HG03457 (cell line): ENCODE results near the gene LYAR.

Source experiments
- ATAC-seq: cut with Tn5 transposase; IDR thresholded peaks from one replicate; pipeline ENCODE4 v1.9.1; 2021; ENCODE audit warnings: moderate number of reproducible peaks; ENCODE audit not compliant: unreplicated experiment

LYAR gene, protein sequence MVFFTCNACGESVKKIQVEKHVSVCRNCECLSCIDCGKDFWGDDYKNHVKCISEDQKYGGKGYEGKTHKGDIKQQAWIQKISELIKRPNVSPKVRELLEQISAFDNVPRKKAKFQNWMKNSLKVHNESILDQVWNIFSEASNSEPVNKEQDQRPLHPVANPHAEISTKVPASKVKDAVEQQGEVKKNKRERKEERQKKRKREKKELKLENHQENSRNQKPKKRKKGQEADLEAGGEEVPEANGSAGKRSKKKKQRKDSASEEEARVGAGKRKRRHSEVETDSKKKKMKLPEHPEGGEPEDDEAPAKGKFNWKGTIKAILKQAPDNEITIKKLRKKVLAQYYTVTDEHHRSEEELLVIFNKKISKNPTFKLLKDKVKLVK

DNA sequence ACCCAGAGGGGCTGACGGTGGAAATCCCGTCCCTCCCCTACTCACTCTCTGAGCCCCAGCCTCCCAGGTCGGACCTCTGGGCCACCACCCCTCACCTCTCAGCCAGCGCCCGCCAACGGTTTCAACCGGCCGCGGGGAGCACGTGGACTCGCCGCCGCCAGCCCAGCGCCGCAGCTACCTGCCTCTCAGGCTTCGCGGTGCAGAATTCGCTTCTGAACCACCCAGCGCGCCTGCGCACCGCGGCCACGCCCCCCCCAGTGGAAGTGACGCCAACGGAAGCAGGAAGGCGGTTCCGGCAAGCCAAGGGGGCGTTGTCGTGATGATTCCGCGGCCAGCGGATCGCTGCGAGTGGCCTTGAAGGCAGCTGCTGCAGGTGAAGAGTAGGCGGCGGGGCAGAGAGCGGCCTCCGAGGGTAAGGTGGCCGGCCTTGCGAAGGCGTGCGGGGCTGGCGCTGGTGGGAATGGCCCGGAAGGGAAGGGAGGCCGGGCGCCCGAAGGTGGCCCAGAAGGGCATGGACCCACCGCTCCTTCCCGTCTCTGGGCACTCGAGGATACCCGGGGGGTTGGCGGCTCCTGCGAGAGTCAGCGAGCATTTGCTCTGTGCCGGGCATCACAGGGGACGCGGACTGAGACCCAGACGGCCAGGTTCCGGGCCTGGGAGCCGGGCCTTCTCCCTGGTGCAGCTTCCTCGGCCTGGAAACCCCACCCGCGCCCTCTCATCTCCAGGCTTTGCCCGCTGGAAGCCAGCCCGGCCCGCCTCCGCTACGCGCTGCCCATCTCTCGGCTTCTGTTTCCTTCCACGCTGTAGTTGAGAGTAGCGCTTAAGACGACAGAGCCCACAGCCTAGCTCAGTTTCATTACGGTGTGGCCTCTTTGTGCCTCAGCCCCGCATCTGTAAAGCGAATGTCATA lies at the start of gene LYAR, which contains the start of gene ZBTB49:
Gene LYAR (minus strand): TSS at position 214 of the 910 bp plus-strand sequence. CDS start 6,412 bp downstream, outside the sequence.
Gene ZBTB49 (plus strand): TSS at position 311 of the 910 bp plus-strand sequence. CDS start 9,695 bp downstream, outside the sequence.
- ATAC-seq = peak; percentile 80

DNA sequence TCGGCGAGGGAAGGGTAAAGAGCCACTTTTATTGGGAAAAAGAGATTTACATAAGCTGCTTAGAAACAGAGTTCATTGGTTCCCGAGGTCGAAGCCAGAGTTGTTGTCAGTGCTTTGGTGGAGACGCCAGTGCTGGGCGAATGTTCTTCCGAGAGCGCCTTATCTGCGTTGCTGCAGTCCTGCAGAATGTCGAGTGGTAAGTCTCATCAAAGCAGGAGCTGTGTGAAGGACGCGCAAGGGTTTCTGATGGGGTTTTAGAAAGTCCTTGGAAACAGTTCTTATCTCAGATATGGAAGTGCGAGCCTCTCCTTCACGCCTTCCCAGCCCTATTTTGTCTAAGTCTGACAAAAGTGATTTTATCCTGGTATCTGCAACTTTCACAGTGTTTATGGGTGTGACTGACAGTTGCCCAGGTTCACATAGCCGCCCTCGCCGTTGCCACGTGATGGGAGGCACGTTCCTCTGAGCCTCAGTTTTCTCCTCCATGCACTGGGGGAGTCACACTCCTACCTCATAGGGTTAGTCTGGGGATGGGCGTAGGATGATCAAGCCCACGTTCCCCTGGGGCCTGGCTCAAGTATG lies 49.6 kb upstream of the LYAR start:
- no peak for ATAC-seq

DNA sequence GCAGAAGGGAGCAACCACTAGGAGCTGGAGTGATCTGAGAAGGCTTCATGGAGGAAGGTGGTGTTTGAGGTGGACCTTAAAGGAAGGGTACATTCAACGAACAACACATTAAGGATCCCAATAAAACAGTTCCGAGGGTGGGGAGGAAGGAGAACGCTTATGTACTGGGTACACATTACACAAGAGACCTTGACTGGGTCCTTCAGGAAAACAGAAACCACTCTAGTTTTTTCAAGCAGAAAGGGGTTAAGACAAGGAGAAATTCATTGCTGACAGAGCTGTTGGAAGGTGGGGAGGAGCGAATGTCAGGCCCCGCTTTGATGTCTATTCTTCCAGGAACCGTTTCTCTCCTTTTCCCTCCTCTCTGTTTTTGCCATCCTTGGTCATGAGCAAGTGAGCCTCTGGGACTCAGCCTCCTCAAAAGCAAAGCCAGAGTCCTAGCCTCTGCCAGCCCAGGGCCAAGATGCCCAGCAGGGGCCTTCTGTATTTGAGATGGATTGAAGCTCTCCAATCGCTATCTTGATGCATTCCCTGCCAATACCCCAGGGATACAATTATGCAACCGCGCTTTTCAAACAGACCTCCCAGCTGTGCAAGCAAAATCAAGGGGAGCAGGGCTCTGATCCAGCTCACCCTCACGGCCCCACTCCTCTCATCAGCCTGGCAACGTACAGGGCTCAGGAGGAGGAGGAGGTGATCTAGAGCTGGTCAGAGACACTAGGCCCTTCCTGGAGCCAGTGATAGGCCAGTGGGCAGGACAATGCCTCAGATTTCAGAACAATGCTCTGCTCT lies 48.5 kb upstream of the LYAR start:
- ATAC-seq = no peak

DNA sequence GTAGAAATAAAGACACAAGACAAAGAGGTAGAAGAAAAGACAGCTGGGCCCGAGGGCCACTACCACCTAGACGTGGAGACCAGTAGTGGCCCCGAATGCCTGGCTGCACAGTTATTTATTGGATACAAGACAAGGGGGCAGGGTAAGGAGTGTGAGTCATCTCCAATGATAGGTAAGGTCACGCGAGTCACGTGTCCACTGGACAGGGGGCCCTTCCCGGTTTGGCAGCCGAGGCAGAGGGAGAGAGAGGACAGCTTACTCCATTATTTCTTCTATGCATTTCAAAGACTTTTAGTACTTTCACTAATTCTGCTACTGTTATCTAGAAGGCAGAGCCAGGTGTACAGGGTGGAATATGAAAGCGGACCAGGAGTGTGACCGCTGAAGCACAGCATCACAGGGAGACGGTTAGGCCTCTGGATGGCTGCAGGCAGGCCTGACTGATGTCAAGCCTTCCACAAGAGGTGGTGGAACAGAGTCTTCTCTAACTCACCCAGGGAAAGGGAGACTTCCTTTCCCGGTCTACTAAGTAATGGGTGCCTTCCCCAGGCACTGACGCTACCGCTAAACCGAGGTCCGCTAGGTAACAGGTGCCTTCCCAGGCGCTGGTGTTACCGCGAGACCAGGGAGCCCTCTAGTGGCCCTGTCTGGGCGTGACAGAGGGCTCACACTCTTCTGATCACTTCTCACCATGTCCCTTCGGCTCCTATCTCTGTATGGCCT lies 45.0 kb upstream of the LYAR start:
- ATAC-seq = no peak

DNA sequence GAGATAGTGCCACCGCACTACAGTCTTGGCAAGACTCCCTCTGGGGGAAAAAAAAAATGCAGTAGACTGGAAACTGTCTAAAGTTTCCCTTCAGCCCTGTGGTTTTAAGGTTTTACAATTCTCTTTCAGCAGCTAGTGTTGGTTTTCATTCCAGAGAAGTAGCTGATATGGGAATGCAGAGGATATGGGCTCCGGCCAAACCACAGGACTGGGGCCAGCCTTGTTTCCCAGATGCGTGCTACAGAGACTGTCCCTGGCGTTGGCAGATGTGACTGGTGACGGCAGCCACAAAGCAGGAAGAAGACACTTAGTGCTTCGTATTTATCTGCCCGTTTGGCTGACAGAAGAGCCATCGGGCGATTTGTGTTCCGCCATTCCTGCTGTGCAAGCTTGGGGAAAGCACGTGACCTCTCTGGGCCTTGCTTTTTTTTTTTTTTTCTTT lies 43.3 kb upstream of the LYAR start:
- no peak for ATAC-seq

DNA sequence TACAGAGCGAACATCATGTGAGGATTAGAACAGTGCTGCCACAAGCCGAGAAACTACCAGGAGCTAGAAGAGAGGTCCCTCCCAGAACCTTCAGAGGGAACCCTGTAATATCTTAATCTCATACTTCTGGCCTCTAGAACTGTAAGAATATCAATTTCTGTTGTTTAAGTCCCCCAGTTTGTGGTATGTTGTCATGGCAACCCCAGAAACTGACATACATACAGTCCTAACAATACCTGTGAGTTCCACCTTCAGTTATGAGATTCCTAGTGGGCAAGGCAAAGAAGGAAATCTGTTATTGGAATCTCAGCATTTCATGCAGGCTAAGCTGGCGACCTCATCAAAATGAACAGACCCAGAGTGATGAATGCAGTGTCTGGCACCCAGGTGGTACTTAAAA lies 42.6 kb upstream of the LYAR start:
- no peak for ATAC-seq

DNA sequence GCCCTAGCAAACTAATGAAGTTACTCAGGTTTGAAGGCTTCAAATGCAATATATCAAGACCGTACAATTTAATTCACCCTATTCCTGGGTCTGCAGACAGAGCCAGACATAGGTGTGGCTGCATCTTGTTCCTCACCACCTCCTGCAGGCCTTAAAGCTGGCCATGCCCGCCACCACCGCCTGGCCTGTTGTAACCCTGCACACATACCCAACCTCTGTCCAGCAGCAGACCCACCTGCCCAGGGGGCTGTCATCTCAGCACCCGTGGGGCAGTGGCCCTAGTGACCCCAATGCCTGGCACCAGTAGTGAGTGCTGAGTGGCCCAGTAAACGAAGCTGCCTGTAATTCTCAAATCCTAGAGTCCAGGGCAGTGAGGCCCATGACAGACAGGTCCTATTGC lies 40.8 kb upstream of the LYAR start:
- no peak for ATAC-seq

DNA sequence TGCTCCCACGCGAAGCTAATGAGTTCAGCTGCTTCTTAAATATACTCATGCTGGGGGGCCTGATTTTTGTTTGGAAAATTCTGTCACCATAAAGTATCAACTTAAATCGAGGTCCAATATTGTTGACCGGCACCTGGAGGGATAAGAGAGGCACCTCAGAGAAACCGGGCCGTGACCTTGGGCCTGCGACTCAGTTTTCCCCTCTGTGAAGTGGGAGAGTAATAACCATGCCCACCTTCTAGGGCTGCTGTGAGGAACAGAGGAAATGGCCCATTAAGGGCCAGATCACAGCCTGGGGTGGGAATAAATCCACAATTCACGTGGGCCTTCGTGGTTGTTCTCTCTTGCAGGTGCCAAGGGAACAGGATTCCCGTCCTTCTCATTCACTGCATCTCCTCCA lies 39.5 kb upstream of the LYAR start:
- no peak for ATAC-seq

DNA sequence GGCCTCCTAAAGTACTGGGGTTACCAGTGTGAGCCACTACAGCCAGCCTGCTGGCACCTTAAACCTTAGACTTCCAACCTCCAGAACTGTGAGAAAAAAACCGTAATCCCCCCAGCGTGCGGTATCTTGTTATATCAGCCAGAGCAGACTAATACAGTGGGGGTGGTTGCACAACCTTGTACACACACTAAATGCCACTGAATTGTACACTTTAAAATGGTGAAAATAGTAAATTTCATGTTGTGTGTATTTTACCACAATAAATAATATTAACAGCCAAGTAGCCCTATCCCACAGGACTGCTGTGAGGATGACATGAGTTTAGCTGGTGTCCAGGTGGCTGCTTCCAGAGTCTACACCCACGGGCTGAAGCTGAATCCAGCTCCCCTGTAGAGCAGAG lies 38.9 kb upstream of the LYAR start:
- no peak for ATAC-seq

DNA sequence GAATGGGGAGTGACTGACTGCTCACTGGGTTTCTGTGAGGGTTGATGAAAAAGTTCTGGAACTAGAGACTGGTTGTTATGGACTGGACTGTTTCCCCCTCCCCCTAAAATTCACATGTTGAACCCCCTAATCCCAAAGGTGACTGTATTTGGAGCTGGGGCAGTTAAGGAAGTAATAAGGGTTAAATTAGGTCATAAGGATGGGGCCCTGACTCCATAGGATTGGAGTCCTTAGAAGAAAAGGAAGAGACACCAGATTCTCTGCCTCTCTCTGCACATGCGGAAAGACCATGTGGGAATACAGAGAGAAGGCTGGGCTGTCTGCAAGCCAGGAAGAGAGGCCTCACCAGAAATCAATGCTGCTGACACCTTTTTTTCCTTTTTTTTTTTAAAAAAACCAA lies 38.3 kb upstream of the LYAR start:
- no peak for ATAC-seq

DNA sequence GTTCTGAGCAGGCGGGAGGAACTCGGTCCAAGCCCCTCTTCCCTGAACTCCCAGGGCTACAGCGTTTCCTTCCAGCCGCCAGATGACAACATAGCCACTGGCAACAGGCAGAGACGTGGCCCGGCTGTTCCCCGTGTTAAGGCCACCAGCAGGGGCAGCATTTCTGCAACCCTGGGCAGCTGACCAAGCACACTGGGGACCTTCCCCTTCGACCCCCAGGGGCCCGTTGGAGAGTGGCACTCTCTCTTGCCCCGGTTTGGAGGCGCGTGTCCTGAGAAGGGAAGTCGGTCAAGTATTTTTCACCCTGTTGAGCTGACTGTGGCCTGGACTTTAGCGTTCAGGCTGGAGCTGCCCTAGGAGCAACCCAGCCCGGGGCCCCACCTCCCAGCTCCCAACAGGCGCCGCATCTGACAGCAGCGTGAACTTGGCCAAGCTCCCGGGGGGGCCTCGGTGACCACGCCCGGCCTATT lies 37.7 kb upstream of the LYAR start:
- no peak for ATAC-seq

DNA sequence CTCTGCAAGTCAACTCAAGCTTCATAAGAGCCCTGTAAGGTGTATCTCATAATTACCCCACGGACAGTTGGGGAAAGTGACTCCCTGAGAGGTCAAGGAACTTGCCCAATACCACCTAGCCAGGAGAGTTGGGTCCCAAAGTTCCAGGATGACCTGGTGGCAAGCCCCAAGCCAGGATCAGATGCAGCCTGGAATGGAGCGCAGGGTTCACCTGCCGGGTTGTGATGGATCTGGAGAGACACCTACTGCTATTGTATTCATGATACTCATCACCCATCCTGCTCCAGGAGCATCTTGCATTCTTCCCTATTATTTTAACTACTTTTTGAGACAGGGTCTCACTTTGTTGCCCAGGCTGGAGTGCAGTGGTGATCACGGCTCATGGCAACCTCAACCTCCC lies 36.2 kb upstream of the LYAR start:
- ATAC-seq = no peak

DNA sequence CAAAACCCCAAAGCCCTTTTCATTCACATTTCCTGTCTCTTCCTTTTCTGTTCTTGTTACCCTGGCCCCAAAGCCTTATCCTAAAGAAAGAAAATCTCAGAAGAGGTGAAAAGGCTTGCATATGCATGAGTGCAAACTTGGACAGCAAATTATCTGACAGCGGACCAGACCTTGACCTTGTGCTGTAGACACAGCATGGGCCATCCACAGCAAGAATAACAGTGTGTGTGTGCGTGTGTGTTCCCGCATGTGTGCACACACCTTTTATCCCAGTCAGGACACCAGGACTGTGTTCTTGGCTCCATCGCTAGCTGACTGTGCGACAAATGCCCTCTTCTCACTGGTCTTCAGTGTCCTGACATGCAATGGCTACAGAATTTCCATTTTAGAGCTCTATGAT lies 35.4 kb upstream of the LYAR start:
- no peak for ATAC-seq

DNA sequence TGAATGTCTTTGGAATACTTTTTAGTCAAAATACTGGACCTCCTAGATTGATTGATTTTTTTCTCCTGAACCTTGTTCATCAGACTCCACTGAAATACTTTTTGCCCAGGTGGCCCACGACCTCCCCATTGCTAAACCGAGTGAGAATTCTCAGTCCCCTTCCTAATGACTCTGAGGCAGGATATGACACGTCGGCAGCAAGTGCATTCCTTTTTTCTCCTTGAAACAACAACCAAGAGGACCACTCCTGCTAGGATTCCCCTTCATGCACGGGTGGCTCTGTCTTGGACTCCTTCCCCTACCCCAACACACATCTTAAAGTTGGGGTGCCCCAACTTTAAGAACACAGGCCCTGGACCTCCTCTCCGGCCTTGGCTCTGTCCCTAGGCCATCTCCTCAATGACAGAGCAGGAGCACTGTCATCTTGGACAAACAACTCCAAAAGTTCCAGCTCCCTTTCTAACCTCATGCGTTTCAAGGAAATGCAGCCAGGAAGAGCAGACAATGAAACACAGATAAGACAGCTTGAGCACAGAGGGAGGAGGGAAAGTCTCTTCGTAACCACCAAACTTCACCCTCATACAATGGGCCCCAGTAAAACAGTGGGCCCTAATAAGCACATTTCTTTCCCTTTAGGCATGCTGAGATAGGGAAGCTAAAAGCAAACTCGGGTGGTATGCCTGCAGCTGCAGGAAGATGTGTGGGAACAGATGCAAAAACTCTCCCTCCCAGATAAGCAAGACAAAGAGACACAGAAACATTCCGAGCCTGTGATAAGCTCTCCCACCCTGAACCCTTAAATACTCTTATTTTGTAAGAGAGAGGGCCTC lies 34.0 kb upstream of the LYAR start:
- ATAC-seq = no peak

DNA sequence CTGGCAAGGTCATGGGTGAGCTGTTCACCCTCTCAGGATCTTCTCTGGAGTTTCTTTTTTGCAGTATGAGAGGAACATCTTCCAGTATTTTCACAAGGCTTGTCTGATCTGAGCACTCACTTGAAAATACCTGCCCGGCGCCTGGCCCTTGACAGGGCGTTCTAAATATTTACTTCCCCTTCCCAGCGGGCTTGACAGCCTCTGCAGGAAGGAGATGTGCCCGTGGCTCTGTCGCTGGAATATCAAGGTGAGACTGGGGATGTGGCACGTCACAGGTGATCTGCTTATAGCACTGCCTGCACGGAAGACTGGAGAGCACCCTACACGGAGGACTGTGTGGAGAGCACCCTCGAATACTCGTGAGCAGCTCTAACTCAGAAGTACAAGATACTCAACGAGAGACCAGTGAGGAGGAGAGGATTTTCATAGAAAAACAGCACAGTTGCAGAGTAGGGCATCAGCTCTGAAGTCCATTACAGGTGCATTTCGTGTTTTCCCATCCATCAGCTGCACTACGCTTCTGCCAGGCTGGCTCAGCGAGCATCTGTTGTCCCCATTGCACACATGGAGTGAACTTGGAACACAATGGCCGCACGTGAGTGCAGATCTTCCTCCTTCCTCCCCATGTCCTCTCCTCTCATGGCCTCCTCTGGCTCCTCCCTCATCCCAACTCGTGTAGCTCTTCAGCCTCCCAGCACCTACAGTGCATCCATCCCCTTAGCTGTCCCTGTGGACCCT lies 32.2 kb upstream of the LYAR start:
- no peak for ATAC-seq

DNA sequence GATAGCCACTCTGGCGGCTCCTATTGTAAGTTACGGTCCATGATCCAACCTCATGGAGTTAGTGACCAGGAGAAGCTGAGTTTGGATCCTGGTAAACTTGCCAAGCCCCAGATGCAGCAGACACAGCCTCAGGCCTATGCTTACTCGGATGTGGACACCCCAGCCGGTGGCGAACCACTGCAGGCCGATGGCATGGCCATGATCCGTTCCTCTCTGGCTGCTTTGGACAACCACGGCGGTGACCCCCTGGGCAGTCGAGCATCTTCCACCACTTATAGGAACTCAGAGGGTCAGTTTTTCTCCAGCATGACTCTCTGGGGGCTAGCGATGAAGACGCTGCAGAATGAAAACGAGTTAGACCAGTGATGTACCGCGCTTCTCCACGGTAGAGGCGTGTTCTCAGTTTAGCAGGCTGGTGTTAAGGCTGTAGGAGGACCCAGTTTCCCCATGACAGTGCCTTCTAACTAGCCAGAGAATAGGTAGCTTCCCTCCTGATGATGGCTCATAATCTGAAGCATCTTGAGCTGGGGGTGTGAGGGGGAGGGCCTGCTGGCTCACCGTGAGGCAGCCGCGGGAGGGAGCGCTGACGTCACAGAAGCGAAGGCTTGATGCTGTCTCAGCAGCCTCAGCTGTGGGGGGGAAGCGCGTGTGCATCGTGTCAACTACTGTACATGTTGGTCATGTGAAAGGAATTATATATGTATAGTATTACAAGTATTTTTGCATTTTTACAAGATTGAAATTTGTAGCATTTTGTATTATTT lies 31.2 kb upstream of the LYAR start:
- no peak for ATAC-seq

DNA sequence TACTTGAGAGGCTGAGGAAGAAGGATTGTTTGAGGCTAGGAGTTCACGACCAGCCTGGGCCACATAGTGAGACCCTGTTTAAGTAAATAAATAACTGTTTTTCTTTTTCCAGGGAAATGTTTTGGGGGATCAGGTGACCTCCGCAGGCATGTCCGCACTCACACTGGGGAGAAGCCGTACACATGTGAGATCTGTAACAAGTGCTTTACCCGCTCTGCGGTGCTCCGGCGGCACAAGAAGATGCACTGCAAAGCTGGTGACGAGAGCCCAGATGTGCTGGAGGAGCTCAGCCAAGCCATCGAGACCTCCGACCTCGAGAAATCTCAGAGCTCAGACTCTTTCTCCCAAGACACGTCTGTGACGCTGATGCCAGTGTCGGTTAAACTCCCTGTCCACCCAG lies 30.6 kb upstream of the LYAR start:
- no peak for ATAC-seq
